HG03175 (cell line): ENCODE data around the gene GZMH.
"Not testable (repeated sequence)": the region's sequence is repeated elsewhere in the genome, so short reads cannot be mapped to it uniquely, and the experiment has no call there.

Experiments used
- ATAC-seq: cut with Tn5 transposase; IDR thresholded peaks from one replicate; pipeline ENCODE4 v1.9.1; 2021; ENCODE audit warnings: mild to moderate bottlenecking, moderate library complexity; ENCODE audit not compliant: unreplicated experiment

GZMH gene, protein sequence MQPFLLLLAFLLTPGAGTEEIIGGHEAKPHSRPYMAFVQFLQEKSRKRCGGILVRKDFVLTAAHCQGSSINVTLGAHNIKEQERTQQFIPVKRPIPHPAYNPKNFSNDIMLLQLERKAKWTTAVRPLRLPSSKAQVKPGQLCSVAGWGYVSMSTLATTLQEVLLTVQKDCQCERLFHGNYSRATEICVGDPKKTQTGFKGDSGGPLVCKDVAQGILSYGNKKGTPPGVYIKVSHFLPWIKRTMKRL

DNA sequence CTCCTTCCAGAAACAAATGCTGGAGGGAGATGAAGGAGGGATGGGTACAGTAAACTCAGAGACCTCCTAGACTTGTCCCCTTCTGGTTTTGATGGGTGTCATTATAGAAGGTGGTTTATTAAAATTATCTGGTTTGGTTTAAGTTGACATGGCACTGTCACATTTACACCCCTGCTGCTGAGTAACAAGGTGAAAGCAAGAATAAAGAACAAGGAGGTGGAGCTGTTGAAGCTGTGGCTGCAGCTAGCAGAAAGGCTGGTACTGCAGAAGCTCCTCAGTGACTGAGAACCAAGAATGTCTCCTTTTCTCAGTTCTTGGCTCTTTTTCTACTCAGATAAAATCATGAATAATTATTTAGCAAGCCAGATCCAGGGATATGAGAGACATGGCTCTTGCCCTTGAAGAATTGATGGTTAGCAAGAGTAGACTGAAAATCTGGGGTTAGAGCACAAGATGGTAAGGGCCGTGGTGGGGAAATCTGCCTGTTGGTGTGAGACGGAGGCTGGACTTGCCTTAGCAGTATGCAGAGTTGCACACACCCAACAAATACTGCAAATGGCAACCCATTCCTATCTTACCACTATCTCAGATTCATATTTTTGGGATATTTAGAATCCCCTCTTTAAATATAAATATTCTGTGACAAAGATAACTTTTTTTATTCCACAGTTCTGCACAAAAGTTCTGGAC, at the start of gene GZMH:
Gene GZMH, minus strand, starts transcription at position 31 of the 690 bp plus-strand sequence. CDS start 72 bp downstream, outside the sequence.
- ATAC-seq = peak; percentile 60

DNA sequence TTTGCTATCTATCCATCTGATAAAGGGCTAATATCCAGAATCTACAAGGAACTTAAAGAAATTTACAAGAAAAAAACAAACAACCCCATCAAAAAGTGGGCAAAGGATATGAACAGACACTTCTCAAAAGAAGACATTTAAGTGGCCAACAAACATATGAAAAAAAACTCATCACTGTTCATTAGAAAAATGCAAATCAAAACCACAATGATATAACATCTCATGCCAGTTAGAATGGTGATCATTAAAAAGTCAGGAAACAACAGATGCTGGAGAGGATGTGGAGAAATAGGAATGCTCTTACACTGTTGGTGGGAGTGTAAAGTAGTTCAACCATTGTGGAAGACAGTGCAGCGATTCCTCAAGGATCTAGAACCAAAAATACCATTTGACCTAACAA, 38.9 kb upstream of the GZMH start:
- not testable (repeated sequence) for ATAC-seq

DNA sequence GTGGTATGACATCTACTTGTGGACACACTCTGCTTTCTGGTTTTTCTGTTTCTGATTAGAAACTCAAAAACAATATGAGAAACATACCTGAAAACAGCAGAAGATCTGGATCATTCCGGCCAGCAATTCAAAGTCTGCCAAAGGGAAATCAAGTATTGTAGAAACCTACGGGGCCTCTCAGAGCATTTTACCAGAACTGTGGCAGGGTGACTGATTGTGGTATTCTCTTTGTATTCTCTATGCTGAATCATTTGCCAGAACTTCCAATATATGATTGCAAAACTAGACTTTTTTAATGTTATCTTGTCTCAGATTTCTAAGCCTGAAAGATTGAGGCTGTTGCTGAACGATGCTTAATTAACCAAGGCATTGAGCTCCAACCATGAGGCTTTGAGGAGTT, 30.4 kb upstream of the GZMH start:
- ATAC-seq = no peak

DNA sequence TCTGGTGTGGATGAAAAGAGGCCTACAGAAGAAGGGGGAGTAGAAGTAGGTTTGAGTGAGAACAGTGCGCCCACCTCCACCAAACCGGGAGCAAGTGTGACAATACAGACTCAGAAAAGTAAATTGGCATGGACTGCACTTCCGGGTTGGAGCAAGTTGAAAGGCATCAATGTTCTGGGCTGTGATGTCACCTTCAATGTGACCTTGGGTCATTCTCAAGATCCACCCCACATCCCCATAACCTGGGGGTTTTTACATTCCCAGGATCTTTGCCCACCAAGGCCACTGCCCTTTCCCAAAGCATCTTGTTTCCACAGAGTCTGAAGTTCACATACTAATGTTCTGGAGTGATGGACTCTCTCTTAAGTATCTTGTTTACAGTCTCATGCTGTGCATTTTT, 29.8 kb upstream of the GZMH start:
- ATAC-seq = no peak

DNA sequence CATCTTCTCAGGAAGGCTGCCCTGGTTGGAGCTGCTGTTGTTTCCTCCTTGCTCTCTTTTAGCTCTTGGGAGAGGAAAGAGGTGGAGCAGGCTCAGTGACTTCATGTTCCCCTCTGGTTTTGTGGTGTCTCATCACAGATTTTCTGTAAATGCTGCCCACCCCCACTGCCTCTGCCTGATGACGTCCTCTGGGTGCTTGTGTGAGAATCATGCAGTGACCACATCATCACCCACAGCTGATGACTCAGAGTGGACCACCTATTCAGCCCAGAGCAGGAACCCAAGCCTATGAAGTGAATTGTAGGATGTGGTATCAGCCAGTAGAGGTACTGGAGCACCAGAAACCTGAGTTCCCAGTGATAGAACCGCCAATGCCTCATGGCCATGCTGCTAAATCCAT, 24.7 kb upstream of the GZMH start, which contains the start of gene GZMB:
Gene GZMB, minus strand, starts transcription at position 33 of the 400 bp plus-strand sequence. Its CDS starts 30 bp downstream, at position 3.
- ATAC-seq = no peak

DNA sequence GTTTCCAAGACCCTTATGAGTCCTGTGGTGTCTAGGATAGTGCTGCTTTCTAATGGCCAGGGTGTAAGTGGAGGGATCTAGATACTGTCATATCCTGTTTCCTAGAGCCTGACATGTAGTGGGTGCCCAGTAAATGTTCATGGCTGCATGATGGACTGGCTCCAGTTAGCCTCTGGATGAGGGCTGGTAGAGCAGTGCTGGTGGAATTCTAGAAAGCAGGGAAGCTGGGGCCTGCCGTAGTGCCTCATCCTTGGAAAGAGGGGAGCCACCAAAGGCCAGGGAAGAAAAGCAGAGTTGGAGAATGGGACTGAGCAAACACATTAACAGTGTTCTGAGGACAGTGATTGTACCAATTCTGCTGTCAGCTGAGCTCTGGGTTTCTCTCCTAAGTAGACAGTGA, 23.9 kb upstream of the GZMH start:
- ATAC-seq = no peak

DNA sequence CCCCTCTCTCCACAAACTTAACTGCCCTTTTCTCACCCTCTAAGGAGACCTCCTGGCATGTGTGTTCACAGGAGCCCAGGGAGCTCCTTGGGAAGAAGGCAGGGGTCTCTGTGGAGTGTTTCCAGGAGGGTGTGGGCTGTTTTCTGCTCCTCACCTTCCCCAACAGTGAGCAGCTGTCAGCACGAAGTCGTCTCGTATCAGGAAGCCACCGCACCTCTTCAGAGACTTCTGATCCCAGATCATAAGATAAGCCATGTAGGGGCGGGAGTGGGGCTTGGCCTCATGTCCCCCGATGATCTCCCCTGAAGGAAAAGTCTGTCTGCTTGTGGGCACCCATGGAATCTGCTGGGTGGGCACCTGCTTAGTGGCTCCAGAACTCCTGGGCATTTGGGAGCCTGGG, 23.3 kb upstream of the GZMH start:
- no peak for ATAC-seq

DNA sequence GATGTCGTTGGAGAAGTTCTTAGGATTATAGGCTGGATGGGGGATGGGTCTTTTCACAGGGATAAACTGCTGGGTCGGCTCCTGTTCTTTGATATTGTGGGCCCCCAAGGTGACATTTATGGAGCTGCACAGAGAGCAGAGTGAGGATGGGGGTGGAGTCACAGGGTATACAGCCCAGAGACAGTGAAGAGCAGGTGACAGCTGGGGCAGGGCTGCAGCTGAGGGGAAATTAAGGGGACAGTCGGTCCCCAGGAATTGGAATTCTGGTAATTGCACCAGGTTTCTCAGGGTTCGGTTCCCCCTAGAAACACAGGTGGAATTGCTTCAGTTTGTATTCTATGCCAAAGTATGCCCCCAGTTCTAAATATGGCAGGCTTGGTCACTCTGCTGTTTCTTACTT, 22.9 kb upstream of the GZMH start:
- ATAC-seq = no peak

DNA sequence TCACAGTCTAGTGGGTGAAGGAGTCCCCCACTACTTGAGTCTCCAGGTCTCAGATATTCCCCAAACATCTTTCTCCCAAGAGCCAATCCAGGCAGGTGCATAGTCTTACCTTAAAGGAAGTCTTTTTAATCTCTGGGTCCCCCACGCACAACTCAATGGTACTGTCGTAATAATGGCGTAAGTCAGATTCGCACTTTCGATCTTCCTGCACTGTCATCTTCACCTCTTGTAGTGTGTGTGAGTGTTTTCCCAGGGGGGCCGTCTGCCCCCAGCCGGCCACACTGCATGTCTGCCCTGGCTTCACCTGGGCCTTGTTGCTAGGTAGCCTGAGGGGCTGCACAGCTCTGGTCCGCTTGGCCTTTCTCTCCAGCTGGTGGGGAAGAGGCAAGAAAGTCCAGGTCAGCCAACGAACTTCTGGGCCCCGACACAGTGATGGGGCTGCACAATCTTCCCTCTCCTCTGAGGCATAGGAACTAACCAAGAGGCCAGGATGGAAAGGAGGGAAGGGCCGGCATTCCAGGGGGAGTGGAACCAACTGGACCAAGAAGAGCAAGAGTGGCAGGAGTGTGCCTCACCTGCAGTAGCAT, 22.4 kb upstream of the GZMH start:
- ATAC-seq = no peak

DNA sequence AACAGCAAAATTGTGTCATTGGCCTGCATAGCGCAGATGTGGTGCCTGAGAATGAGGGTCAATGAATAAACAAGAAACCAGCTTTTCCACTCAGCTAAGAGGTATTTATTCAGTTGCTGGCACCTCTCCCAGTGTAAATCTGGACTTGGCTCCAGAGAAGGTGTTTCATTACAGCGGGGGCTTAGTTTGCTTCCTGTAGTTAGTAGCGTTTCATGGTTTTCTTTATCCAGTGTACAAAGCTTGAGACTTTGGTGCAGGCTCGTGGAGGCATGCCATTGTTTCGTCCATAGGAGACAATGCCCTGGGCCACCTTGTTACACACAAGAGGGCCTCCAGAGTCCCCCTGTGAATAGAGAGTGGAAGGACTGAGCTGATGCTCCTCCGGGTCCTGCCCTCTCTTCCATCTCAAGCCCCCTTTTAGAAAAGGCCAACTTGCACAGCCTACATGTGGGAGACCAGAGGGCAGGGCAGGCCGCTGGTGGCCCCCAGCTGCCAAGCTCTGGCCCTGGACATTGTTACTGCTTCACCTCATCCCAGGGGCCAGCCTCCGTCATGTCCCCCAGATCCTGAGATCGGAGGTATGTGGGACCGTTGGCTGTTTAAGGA, 21.5 kb upstream of the GZMH start:
- ATAC-seq = no peak

DNA sequence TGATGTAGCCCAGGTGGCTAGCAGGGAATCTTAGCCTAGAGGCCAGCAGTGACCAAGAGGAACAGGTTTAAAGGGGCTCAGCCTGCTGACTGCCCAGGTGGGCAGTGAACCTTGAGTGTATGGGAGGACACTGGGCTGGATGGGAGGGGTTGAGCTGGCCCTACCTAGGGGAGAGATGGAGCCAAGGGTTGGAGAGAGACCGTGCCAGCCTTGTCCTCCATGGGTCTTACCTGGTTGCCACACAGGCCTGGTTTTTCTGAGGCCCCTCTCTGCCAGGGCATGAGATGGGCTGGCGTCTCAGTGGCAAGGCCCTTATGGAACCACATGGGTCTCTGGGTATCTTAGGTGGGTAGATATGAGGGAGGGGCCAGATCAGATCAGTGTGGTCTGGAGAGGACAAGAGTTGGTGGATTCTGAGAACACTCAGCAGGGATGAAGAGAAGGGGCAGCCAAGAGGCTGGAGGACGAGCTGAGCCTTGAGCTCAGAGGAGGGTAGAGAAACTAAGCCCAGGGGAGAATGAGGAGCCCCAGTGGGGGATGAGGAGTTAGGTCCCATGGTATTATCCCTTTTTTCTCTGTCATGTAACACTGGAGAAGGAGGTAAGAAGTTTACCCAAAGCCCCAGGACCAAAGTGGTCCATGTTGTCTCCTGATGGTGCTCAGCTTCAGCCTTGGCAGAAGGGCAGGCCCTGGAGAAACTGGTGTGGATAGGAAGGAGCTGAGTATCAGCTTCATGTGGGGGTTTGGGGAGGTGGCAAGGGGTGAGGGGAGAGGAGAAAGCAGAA, 20.8 kb upstream of the GZMH start:
- ATAC-seq = no peak

DNA sequence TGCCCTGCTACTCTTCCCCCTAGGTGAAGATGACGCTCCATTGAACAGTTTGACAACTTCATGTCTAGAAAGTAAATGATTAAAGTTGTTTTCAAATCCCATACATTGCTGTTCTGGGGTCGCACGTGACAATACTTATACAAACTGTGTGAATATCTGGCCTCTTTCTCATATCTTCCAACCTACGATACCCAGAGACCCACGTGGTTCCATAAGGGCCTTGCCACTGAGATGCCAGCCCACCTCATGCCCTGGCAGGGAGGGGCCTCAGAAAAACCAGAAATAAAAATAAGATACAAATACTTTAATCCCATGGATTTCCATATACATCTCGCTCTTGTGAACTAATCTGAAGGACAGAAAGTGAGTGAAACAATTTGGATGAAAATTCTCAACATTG, 20.0 kb upstream of the GZMH start:
- ATAC-seq = no peak

DNA sequence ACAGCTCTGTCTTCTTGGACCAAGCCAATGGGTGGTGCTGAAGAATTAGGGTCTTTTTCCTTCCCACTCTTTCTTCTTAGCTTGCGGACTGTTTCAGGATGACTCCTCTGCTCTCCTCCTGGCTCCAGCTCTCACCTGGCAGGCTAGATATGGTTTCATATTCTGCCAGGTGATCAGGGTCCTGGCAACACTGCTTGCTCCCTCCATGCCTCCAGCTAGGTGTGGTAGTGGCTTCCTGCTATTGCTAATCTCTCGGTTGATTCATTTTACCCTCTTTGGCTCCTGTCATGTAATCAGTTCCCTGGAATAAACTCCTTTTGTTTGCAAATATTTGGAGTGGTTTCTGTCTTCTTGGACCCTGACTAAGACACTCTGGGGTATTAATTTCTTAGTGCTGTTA, 4.3 kb upstream of the GZMH start:
- ATAC-seq = no peak

DNA sequence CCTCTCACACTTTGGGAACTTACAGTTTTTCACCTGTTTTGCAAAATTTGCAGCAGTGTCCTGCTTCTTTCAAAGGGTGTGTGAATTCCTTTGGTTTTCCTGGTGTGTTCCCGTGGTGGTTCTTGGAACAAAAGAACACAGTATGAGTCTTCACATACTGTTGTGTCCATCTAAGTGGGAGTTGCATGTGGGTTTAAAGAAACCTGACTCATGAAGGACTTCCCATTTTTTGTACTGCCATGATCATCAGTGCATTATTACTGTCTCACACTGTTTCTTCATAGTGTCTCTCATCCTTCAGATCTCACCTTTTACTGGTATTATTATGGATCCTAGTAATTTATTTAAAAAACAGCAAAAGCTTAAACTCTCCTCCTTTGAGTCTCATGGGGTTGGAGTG, 3.8 kb upstream of the GZMH start:
- no peak for ATAC-seq

DNA sequence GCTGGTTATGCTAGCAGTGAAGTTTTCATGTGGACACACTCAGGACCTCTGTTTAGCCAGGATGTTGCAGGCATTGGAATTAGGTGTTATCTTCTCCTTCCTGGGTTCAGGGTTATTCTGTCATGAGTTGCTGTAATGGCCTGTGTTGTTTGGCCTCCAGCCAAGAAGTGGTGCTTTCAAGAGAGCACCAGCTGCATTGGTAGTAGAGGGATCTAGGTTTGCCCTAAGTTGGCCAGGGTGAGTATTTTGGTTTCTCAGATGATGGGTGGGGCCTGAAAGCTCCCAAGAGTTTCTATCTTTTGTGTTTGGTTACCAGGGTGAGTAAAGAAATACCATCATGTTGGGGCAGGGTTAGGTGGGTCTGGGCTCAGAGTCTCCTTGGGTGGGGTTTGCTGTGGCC, 2.7 kb upstream of the GZMH start:
- ATAC-seq = no peak

DNA sequence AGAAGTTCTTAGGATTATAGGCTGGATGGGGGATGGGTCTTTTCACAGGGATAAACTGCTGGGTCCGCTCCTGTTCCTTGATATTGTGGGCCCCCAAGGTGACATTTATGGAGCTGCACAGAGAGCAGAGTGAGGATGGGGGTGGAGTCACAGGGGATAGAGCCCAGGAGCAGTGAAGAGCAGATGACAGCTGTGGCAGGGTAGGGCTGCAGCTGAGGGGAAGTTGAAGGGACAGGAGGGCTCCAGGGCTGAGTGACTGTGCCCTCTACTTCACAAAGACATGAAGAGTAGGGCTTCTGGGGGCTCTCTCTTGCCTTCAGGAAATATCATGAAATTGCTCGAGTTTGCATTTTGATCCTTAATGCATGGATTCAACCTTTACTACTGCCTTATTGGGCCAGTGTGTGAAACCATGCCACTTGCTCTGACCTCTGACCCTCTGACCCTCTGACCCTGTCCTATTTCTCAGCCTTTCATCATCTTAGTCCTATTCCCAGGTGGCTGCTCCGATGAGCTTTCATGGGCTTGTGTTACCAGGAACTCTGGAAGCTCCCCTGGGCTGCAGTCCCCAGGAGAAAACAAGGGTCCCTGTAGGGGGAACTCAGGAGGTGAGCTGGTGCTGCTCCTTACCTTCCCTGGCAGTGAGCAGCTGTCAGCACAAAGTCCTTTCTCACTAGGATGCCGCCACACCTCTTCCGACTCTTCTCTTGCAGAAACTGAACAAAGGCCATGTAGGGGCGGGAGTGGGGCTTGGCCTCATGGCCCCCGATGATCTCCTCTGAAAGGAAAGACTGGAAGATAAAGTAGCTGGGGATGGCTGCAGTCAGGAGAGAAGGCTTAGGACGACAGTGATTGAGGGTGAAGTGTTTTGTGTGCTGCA, 1.6 kb downstream of the GZMH start:
- ATAC-seq = no peak

DNA sequence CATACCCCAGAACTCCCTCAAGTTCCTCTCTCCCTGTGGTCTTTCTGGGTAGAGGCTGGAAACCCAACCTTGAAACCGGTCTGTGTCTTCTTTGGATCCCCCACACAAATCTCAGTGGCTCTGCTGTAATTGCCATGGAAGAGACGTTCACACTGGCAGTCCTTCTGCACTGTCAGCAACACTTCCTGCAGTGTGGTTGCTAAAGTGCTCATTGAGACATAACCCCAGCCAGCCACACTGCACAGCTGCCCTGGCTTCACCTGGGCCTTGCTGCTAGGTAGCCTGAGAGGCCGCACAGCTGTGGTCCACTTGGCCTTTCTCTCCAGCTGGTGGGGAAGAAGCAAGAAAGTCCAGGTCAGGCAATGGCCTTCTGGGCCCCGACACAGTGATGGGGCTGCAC, 2.4 kb downstream of the GZMH start:
- ATAC-seq = no peak

DNA sequence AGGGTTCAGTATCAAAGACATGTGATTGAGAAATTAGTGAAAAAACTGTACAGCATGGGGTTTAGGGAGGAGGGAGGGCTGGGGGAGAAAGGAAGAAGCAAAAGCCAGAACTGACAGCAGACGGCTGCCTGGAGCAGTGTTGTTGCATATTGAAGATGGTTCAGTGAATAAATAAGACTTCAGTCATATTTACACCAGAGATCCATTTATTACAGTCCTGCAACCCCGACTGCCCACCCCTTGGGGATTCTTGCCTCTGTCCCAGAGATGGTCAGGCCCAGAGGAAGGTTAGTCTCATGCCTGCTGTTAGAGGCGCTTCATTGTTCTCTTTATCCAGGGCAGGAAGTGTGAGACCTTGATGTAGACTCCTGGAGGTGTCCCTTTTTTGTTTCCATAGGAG, 3.2 kb downstream of the GZMH start:
- no peak for ATAC-seq

DNA sequence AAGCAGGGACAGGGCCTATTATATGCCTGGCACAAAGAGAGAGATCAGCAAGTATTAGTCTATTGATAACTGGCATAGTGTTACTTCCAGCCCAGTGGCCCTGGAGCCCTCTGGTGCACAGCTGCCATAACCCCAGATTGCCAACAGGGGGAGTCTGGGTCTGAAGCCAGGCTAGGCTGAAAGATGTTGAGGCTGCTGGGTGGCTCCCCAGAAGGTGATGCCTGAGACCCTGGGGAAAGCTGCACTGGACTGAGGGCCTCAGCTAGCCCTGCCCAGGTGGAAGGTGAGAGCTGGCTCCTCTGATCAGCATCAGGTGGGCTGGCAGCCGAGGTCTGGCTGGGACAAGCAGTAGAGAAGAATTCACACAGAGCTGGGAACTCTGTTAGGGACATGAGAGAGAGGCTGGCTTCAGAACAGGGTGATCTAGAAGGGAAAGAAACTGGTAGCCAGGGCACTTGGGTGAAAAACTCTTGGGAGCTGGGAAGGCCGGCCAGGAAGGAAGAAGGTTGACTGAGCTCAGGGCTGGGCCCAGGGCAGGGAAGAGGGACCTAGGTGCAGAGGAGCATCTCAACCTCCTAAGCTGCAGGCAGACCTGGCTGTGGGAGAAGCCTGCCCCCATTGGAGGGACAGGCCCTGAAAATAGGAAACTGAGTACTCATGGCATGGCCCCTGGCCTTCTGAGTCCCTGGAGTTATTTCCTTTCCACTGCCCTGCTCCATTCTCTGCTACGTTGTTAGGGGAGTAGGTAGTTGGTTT, 3.9 kb downstream of the GZMH start:
- peak; percentile 79 for ATAC-seq
